NCI-H146 treated with DMSO at 0.1 percent for 48 hours (cell line): ENCODE data around the gene FAF1.
A peak's percentile ranks its signal among the peaks of the same experiment; 100 is the strongest.

ENCODE experiments used
- DNase-seq: peaks from one replicate; lab custom pipeline; 2025; ENCODE audit not compliant: unreplicated experiment; lab: John Stamatoyannopoulos, UW

Gene FAF1

GRCh38 chr1:50710099-50710498, 250.0 kb downstream of the FAF1 start:
- DNase-seq, result no peak

GRCh38 chr1:50707824-50708223, 252.2 kb downstream of the FAF1 start:
- DNase-seq, result no peak

- no peak for DNase-seq
These were observed 254.4 kb downstream of the FAF1 start for GRCh38 chr1:50705699-50706098.

GRCh38 chr1:50705041-50705440, 255.0 kb downstream of the FAF1 start:
- DNase-seq, result no peak

GRCh38 chr1:50704126-50704525, 255.9 kb downstream of the FAF1 start:
- peak; percentile 36 for DNase-seq

GRCh38 chr1:50703240-50703639, 256.8 kb downstream of the FAF1 start:
- DNase-seq, result no peak

- DNase-seq, result no peak
These were observed 257.7 kb downstream of the FAF1 start for GRCh38 chr1:50702395-50702794.

- DNase-seq, result no peak
These were observed 258.3 kb downstream of the FAF1 start for GRCh38 chr1:50701706-50702317.

GRCh38 chr1:50700621-50701020, 259.4 kb downstream of the FAF1 start:
- no peak for DNase-seq

GRCh38 chr1:50700214-50700613, 259.9 kb downstream of the FAF1 start:
- peak; percentile 85 for DNase-seq

- DNase-seq, result no peak
These were observed 260.3 kb downstream of the FAF1 start for GRCh38 chr1:50699795-50700194.

- no peak for DNase-seq
These were observed 262.3 kb downstream of the FAF1 start for GRCh38 chr1:50697440-50698421.

- DNase-seq, result no peak
These were observed 266.2 kb downstream of the FAF1 start for GRCh38 chr1:50693829-50694228.

GRCh38 chr1:50684185-50684584, 275.9 kb downstream of the FAF1 start:
- DNase-seq, result no peak

GRCh38 chr1:50681931-50682330, 278.1 kb downstream of the FAF1 start:
- no peak for DNase-seq

GRCh38 chr1:50667710-50668356, 292.2 kb downstream of the FAF1 start:
- DNase-seq, result no peak

- DNase-seq, result no peak
These were observed 292.8 kb downstream of the FAF1 start for GRCh38 chr1:50667272-50667671.

GRCh38 chr1:50666849-50667248, 293.2 kb downstream of the FAF1 start:
- no peak for DNase-seq

GRCh38 chr1:50665413-50665812, 294.7 kb downstream of the FAF1 start:
- DNase-seq, result no peak

GRCh38 chr1:50661626-50662025, 298.4 kb downstream of the FAF1 start:
- DNase-seq, result no peak

- DNase-seq, result no peak
These were observed 300.9 kb downstream of the FAF1 start for GRCh38 chr1:50659107-50659662.
